Measurements from ENCODE around the gene MRGPRF. TPM values are rescaled to one million over a fixed set of nuclear protein-coding genes. Genes with fewer than 3 reads are reported as not detected.
A peak's percentile ranks its signal among the peaks of the same experiment; 100 is the strongest.

Gene MRGPRF
- total RNA-seq, 2 donors from 2014 or later = 3.7 to 4.7 TPM

DNA sequence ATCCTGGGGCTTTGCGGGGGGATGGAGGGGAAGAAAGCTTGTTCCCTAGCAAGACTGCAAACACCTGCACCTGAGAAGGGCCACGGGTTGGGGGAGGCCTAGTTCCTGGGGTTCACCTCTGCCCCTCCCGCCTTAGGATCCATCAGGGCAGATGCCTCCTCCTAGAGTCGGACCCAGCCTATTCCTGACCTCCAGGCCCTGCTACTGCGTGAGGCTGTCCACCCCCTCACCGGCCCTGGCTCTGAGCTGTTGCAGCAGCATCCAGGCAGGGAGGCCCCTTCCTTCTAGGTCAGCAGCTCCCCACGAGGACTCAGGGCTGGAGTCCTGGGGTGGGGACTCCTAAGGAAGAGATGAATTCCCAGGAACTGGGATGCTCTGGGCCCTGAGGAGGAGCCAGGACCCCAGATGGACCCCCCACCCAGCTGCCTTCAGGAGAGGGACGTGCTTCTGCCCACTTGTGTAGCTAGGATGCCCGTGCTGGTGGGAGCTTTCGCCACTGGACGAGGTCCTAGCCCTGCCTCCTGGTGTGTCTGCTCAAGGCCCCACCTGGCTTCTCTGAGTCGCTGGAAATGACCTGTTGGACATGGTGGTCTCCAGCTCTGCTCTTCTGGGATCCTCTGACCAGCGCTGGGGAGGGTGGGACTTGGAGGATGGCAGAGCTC, 10.3 kb downstream of the MRGPRF start:
- Mint-ChIP-seq H3K4me1 (peaks cover 5% of the 10 kb centered on the region), H3K27me3 (ENCODE audit: insufficient read depth) (peaks cover 1% of the 10 kb centered on the region), H3K27ac (no peak overlapping the region), H3K4me3 (no peak overlapping the region), H3K36me3 (ENCODE audit: low read depth) (no peaks in the 10 kb centered on the region), H3K9me3 (no peaks in the 10 kb centered on the region)
- Histone ChIP-seq H3K4me3 (ENCODE audit: low read length) (no peak overlapping the region), H3K36me3 (ENCODE audit: control insufficient read depth, insufficient read depth, low read length) (no peaks in the 10 kb centered on the region), H3K27ac (ENCODE audit: low read depth, low read length) (no peak overlapping the region), H3K9ac (ENCODE audit: extremely low read depth, low read length, poor library complexity, severe bottlenecking) (no peak overlapping the region), H3K4me1 (ENCODE audit: control insufficient read depth, insufficient read depth, low read length) (peaks cover 6% of the 10 kb centered on the region), H3K27me3 (ENCODE audit: control insufficient read depth, insufficient read depth, low read length, poor library complexity, severe bottlenecking) (no peaks in the 10 kb centered on the region), H3K9me3 (ENCODE audit: control insufficient read depth, low read length) (no peaks in the 10 kb centered on the region)
- TF ChIP-seq, protein P1, sequence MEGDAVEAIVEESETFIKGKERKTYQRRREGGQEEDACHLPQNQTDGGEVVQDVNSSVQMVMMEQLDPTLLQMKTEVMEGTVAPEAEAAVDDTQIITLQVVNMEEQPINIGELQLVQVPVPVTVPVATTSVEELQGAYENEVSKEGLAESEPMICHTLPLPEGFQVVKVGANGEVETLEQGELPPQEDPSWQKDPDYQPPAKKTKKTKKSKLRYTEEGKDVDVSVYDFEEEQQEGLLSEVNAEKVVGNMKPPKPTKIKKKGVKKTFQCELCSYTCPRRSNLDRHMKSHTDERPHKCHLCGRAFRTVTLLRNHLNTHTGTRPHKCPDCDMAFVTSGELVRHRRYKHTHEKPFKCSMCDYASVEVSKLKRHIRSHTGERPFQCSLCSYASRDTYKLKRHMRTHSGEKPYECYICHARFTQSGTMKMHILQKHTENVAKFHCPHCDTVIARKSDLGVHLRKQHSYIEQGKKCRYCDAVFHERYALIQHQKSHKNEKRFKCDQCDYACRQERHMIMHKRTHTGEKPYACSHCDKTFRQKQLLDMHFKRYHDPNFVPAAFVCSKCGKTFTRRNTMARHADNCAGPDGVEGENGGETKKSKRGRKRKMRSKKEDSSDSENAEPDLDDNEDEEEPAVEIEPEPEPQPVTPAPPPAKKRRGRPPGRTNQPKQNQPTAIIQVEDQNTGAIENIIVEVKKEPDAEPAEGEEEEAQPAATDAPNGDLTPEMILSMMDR (conservative IDR thresholded peaks at IDR 0.05) = no peak
- DNase-seq = peak; percentile 42
- WGBS, 2 experiments (ENCODE audit: insufficient coverage in 1 of 2, insufficient read length in 1 of 2) = 87 to 91% methylated on average over 8 to 13 of the region's 13 CpGs

DNA sequence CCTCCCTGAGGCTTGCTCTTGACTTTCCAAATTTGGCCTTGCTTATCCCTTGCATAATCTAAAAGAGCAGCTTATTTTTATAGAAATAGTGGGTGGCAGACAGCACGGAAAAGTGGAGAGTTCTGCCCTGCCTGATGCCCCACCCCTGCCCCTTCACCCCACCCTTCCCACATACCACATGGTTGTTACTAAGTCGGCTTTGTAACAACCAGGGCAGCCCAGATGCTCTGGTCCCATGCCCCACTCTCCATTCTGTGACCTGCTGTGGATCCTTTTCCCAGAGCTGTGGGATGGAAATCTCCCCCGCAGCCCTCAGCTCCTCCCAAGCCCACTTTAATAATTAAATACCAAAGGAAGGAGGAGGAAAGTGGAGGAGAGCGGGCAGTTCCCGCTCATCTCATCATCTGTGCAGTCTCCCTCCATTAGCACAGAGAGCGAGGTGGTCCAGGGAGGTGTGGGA, 10.9 kb downstream of the MRGPRF start:
- DNase-seq = peak; percentile 29
- Histone ChIP-seq H3K4me1 (ENCODE audit: control insufficient read depth, insufficient read depth, low read length) (peaks cover 6% of the 10 kb centered on the region), H3K9me3 (ENCODE audit: control insufficient read depth, low read length) (no peaks in the 10 kb centered on the region), H3K36me3 (ENCODE audit: control insufficient read depth, insufficient read depth, low read length) (no peaks in the 10 kb centered on the region), H3K4me3 (ENCODE audit: low read length) (no peak overlapping the region), H3K27me3 (ENCODE audit: control insufficient read depth, insufficient read depth, low read length, poor library complexity, severe bottlenecking) (no peaks in the 10 kb centered on the region), H3K9ac (ENCODE audit: extremely low read depth, low read length, poor library complexity, severe bottlenecking) (no peak overlapping the region), H3K27ac (ENCODE audit: low read depth, low read length) (no peak overlapping the region)
- no peak overlapping the region for H3K4me3 Mint-ChIP-seq
- H3K9me3 Mint-ChIP-seq = no peaks in the 10 kb centered on the region
- no peaks in the 10 kb centered on the region for H3K36me3 Mint-ChIP-seq (ENCODE audit: low read depth)
- TF ChIP-seq, protein P1 (conservative IDR thresholded peaks at IDR 0.05) = no peak
- no peaks in the 10 kb centered on the region for H3K27me3 Mint-ChIP-seq (ENCODE audit: insufficient read depth)
- H3K4me1 Mint-ChIP-seq = no peaks in the 10 kb centered on the region
- H3K27ac Mint-ChIP-seq = no peak overlapping the region
- 82% methylated on average over 5 of the region's 6 CpGs; no CpG with 5 or more reads in 1 of the 2 experiments for WGBS, 2 experiments (ENCODE audit: insufficient coverage in 1 of 2, insufficient read length in 1 of 2)

DNA sequence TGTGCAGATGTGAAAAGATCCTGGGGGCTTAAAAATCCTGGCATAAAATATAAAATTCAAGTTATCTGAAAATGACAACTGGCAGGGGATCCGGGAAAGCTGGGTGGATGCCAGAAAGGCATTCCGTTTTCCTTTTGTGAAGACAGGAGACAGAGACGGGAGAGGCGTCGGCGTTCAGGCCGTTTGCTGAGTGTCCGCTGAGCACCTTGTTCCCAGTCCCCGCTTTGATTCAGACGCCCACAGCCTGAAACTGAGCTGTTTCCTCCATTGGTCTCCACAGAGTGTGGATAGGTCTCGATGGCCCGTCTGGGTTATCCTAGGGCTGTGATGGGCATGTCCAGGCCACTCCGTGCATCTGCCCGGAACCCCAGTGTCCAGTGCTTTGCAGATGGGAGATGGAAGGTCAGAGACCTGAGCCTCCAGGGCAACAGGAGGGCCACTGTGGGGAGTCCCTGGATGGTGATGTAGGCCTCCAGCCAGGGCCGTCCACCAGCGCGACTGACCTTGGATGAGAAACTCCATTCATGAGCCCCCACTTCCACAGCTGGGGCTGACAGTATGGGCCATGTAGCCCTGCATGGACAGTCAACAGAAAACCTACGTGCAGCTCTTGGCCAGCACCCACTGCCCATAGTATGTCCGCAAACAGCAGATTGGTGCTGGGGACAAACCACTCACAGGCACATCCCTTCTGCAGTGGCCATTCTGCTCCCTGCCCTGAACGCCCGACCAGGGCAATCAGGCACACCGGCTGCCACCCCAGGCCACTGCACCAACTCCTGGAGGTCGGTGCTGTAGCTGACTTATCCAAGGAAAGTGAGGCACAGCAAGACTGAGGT, 11.6 kb downstream of the MRGPRF start:
- Histone ChIP-seq H3K27ac (ENCODE audit: low read depth, low read length) (no peak overlapping the region), H3K4me3 (ENCODE audit: low read length) (no peak overlapping the region), H3K9me3 (ENCODE audit: control insufficient read depth, low read length) (no peaks in the 10 kb centered on the region), H3K27me3 (ENCODE audit: control insufficient read depth, insufficient read depth, low read length, poor library complexity, severe bottlenecking) (no peaks in the 10 kb centered on the region), H3K9ac (ENCODE audit: extremely low read depth, low read length, poor library complexity, severe bottlenecking) (no peak overlapping the region), H3K4me1 (ENCODE audit: control insufficient read depth, insufficient read depth, low read length) (peaks cover 6% of the 10 kb centered on the region), H3K36me3 (ENCODE audit: control insufficient read depth, insufficient read depth, low read length) (no peaks in the 10 kb centered on the region)
- no peaks in the 10 kb centered on the region for H3K36me3 Mint-ChIP-seq (ENCODE audit: low read depth)
- peak; percentile 38 for DNase-seq
- no peaks in the 10 kb centered on the region for H3K27me3 Mint-ChIP-seq (ENCODE audit: insufficient read depth)
- 89 to 90% methylated on average over 14 to 23 of the region's 23 CpGs for WGBS, 2 experiments (ENCODE audit: insufficient coverage in 1 of 2, insufficient read length in 1 of 2)
- H3K27ac Mint-ChIP-seq = no peak overlapping the region
- H3K4me3 Mint-ChIP-seq = no peak overlapping the region
- TF ChIP-seq, protein P1 (conservative IDR thresholded peaks at IDR 0.05) = no peak
- no peaks in the 10 kb centered on the region for H3K9me3 Mint-ChIP-seq
- H3K4me1 Mint-ChIP-seq = no peaks in the 10 kb centered on the region

Measured in endodermal cell (in vitro differentiated cells).